ENCODE data around the gene PARM1.

- no peak for TF ChIP-seq CTCF (IDR thresholded peaks at IDR 0.05; ENCODE audit: low read depth, low read length)
- no peak for TF ChIP-seq EZH2phosphoT487 (IDR thresholded peaks at IDR 0.05; ENCODE audit: low read depth)
Observed at GRCh38 chr4:75081561-75081960, 148.6 kb downstream of the PARM1 start.

Data from OCI-LY3 (cell line).